HCT116 (cell line): ENCODE results near the gene TOX4. TPM values are rescaled to one million over a fixed set of nuclear protein-coding genes. Genes with fewer than 3 reads are reported as not detected.

Experiments used
- ATAC-seq: fragments of 200-7000 bp; cut with Tn5 transposase; 2 replicates; pipeline ENCODE4 v1.9.1; 2020; ENCODE audit warnings: mild to moderate bottlenecking, moderate library complexity
- BruUV-seq: library from RNA; stranded (reverse); fragments of 400-500 nt; replicated peaks from 2 replicates; lab custom pipeline; 2021; lab: Mats Ljungman, UMichigan
- CTCF ChIA-PET: fragments of 300-600 bp; sonication (Branson Sonifier 250); formaldehyde crosslinking; loops from one replicate; lab custom pipeline; 2021; ENCODE audit warnings: antibody characterized with exemption; lab: Charles Lee
- POLR2A ChIA-PET: fragments of 300-600, 350-600 bp; sonication (Branson Sonifier 250); formaldehyde crosslinking; loops from one replicate; lab custom pipeline; 2021; ENCODE audit warnings: antibody characterized with exemption; lab: Charles Lee
- RAD21 ChIA-PET, 2 experiments: fragments of 300-600 bp; sonication (Branson Sonifier 250); formaldehyde crosslinking; loops; one replicate each; lab custom pipeline; 2023; ENCODE audit warnings: low total read pairs in 2 of 2; ENCODE audit not compliant: uncharacterized antibody in 2 of 2, unreplicated experiment in 2 of 2, low non-redundant PET in 1 of 2; lab: Charles Lee
- DNase-seq: peaks from one replicate; pipeline ENCODE4 v3.0.0-alpha.2; 2010; ENCODE audit warnings: low read depth, low spot score
- H2AFZ ChIP-seq: fragments of 200-600 bp; shearing (Covaris generic), sonication (generic); 2 replicates; pipeline ENCODE4 v1.6.1; 2017; ENCODE audit warnings: low read depth, mixed run types, mixed read lengths, antibody characterized with exemption, low read length; ENCODE audit not compliant: poor library complexity, severe bottlenecking
- H3K27ac ChIP-seq: 2 replicates; pipeline ENCODE4 v1.5.1; 2012; ENCODE audit warnings: low read depth, low read length
- H3K27me3 ChIP-seq: fragments of 200-600 bp; sonication (generic); 2 replicates; pipeline ENCODE4 v1.6.1; 2016; ENCODE audit warnings: mixed run types, low read length, mixed read lengths; ENCODE audit not compliant: insufficient read depth
- H3K36me3 ChIP-seq, 2 experiments: fragments of 200-500 bp in 1 of 2; fragments of 200-600 bp in 1 of 2; sonication (Bioruptor generic) in 1 of 2; sonication (generic) in 1 of 2; 2 replicates each; pipeline versions ENCODE4 v1.5.1 to v1.6.1; 2014 to 2016; ENCODE audit warnings: low read length in 2 of 2, inconsistent platforms in 1 of 2, mixed read lengths in 1 of 2, mixed run types in 1 of 2; ENCODE audit not compliant: insufficient read depth in 2 of 2, control insufficient read depth in 1 of 2
- H3K4me1 ChIP-seq, 2 experiments: fragments of 200-600 bp in 1 of 2; sonication (generic) in 1 of 2; 2 replicates each; pipeline versions ENCODE4 v1.5.1 to v1.6.1; 2012 to 2017; ENCODE audit warnings: low read length in 2 of 2, inconsistent platforms in 1 of 2, mild to moderate bottlenecking in 1 of 2, mixed read lengths in 1 of 2, mixed run types in 1 of 2, moderate library complexity in 1 of 2; ENCODE audit not compliant: insufficient read depth in 2 of 2, control insufficient read depth in 1 of 2
- H3K4me2 ChIP-seq: fragments of 200-600 bp; sonication (generic); 2 replicates; pipeline ENCODE4 v1.6.1; 2017; ENCODE audit warnings: mixed run types, low read length, mixed read lengths
- H3K4me3 ChIP-seq, 2 experiments: fragments of 200-600 bp in 1 of 2; sonication (generic) in 1 of 2; replicated peaks in 1 of 2; 2 replicates each; pipeline ENCODE4 v1.5.1; 2011 to 2016; ENCODE audit warnings: low read length in 2 of 2, control low read depth in 1 of 2, low read depth in 1 of 2, mild to moderate bottlenecking in 1 of 2, mixed read lengths in 1 of 2, mixed run types in 1 of 2
- H3K79me2 ChIP-seq: fragments of 200-600 bp; sonication (generic); 2 replicates; pipeline ENCODE4 v1.6.1; 2017; ENCODE audit warnings: mild to moderate bottlenecking, mixed run types, low read length, moderate library complexity, mixed read lengths; ENCODE audit not compliant: insufficient read depth
- H3K9ac ChIP-seq: fragments of 200-600 bp; sonication (generic); 2 replicates; pipeline ENCODE4 v1.6.1; 2016; ENCODE audit warnings: low read length, mixed read lengths
- H3K9me2 ChIP-seq: fragments of 200-600 bp; sonication (generic), shearing (Covaris generic); 2 replicates; pipeline ENCODE4 v1.6.1; 2017; ENCODE audit warnings: mixed run types, mild to moderate bottlenecking, moderate library complexity; ENCODE audit not compliant: insufficient read depth
- H3K9me3 ChIP-seq, 2 experiments: fragments of 200-500 bp in 1 of 2; fragments of 200-600 bp in 1 of 2; sonication (Bioruptor generic) in 1 of 2; sonication (generic) in 1 of 2; 2 replicates each; pipeline ENCODE4 v1.6.1; 2014 to 2017; ENCODE audit warnings: low read length in 2 of 2, mixed read lengths in 2 of 2, inconsistent platforms in 1 of 2, low read depth in 1 of 2, mild to moderate bottlenecking in 1 of 2, mixed run types in 1 of 2, moderate library complexity in 1 of 2; ENCODE audit not compliant: control insufficient read depth in 1 of 2, insufficient read depth in 1 of 2
- H4K20me1 ChIP-seq: fragments of 200-600 bp; sonication (generic), shearing (Covaris generic); 2 replicates; pipeline ENCODE4 v1.6.1; 2017; ENCODE audit warnings: mixed run types, mild to moderate bottlenecking, moderate library complexity; ENCODE audit not compliant: insufficient read depth
- CEBPB ChIP-seq: IDR thresholded peaks from 2 replicates; pipeline ENCODE4 v1.6.1; 2012; ENCODE audit warnings: low read depth
- EGR1 ChIP-seq: IDR thresholded peaks from 2 replicates; pipeline ENCODE4 v1.6.1; 2012; ENCODE audit warnings: low read depth
- ELF1 ChIP-seq: IDR thresholded peaks from 2 replicates; pipeline ENCODE4 v1.6.1; 2012; ENCODE audit warnings: low read depth, borderline replicate concordance
- EZH2phosphoT487 ChIP-seq: fragments of 200-600 bp; IDR thresholded peaks from 2 replicates; pipeline ENCODE4 v1.6.1; 2018; ENCODE audit warnings: antibody characterized with exemption, borderline replicate concordance
- JUND ChIP-seq: IDR thresholded peaks from 2 replicates; pipeline ENCODE4 v1.6.1; 2012
- RAD21 ChIP-seq: IDR thresholded peaks from 2 replicates; pipeline ENCODE4 v1.6.1; 2012; ENCODE audit warnings: low read depth, mild to moderate bottlenecking
- TCF7L2 ChIP-seq: IDR thresholded peaks from 2 replicates; pipeline ENCODE4 v1.7.0; 2011; ENCODE audit warnings: borderline replicate concordance, inconsistent platforms; ENCODE audit not compliant: insufficient read depth, insufficient read length; ENCODE audit errors: extremely low read depth
- ZFX ChIP-seq: fragments of 450-650 bp; IDR thresholded peaks from 2 replicates; pipeline ENCODE4 v1.6.1; 2017
- intact Hi-C: fragments of 100-400 bp; cut with micrococcal nuclease; formaldehyde crosslinking; loops from 2 replicates; pipeline ENCODE4 v1.10.0; 2022
- total RNA-seq: library from RNA; stranded (reverse); gene quantifications from one replicate; pipeline ENCODE4 v1.2.1, GENCODE V29; 2021; ENCODE audit not compliant: unreplicated experiment
- TF ChIP-seq, protein P1 (sequence below): IDR thresholded peaks from 2 replicates; pipeline ENCODE4 v1.6.1; 2012; ENCODE audit warnings: low read depth
- TF ChIP-seq, protein P2 (sequence below): IDR thresholded peaks from 2 replicates; pipeline ENCODE4 v1.6.1; 2012

Gene TOX4
- total RNA-seq, 1 experiment from 2014 or later = 58.5 TPM

DNA sequence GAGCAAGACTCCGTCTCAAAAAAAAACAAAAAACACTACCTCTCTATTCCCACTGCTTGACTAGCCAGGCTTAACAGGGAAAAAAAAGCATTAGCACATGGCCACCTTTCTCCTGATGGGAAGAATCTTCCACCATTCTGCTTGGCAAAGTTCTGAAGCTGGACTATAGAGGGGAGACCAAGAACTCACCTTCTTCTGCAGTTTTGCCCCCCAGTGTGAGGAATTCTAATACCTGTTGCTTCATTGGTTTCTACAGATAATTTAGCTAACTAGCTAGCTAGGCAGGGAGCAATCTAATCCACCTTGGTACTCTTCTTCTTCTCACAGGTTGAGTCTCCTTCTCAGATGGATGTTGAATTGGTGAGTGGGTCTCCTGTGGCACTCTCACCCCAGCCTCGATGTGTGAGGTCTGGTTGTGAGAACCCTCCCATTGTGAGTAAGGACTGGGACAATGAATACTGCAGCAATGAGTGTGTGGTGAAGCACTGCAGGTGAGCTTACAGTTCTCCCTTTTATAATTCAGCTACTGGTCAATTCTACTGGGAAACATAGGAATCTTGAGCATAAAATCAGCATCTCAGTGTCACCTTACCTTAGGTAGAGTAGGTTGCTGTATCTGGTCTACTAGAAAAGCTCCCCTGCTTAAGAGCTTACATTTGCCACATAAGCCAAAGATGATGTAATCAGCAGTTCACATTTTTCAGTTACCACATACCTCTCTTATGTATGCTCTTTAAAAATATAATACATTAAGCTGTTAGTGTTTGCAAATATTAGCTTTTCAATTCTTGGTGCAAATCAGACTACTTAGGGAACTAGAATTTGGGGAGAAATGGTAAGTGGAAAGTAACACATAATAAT is 18.1 kb downstream of the TOX4 start:
- RAD21 ChIA-PET = interaction anchor here in 1 of 2 experiments (0.6 kb wide), 1 partner anchor 276 kb away, joined by 4 read pairs; no protein-coding TSS in a partner anchor
- Histone ChIP-seq H3K27me3 (no peaks in the 10 kb centered on the region), H2AFZ (no peak overlapping the region), H3K9me3 (no peaks in the 10 kb centered on the region), H3K27ac (no peak overlapping the region), H3K79me2 (peaks cover 6% of the 10 kb centered on the region; the same call in 1 of the 2 replicates), H3K9me2 (no peaks in the 10 kb centered on the region), H3K9ac (no peak overlapping the region), H3K4me3 (no peak overlapping the region), H4K20me1 (no peaks in the 10 kb centered on the region; the same call in 1 of the 2 replicates), H3K4me1 (no peaks in the 10 kb centered on the region), H3K36me3 (peaks cover 40 to 44% of the 10 kb centered on the region in 2 experiments), H3K4me2 (no peak overlapping the region)
- TF ChIP-seq TCF7L2 (no peak), EZH2phosphoT487 (no peak), CEBPB (no peak), RAD21 (no peak), ELF1 (no peak), EGR1 (no peak), ZFX (no peak), JUND (no peak)
- TF ChIP-seq, protein P1, sequence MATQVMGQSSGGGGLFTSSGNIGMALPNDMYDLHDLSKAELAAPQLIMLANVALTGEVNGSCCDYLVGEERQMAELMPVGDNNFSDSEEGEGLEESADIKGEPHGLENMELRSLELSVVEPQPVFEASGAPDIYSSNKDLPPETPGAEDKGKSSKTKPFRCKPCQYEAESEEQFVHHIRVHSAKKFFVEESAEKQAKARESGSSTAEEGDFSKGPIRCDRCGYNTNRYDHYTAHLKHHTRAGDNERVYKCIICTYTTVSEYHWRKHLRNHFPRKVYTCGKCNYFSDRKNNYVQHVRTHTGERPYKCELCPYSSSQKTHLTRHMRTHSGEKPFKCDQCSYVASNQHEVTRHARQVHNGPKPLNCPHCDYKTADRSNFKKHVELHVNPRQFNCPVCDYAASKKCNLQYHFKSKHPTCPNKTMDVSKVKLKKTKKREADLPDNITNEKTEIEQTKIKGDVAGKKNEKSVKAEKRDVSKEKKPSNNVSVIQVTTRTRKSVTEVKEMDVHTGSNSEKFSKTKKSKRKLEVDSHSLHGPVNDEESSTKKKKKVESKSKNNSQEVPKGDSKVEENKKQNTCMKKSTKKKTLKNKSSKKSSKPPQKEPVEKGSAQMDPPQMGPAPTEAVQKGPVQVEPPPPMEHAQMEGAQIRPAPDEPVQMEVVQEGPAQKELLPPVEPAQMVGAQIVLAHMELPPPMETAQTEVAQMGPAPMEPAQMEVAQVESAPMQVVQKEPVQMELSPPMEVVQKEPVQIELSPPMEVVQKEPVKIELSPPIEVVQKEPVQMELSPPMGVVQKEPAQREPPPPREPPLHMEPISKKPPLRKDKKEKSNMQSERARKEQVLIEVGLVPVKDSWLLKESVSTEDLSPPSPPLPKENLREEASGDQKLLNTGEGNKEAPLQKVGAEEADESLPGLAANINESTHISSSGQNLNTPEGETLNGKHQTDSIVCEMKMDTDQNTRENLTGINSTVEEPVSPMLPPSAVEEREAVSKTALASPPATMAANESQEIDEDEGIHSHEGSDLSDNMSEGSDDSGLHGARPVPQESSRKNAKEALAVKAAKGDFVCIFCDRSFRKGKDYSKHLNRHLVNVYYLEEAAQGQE = no peak
- TF ChIP-seq, protein P2, sequence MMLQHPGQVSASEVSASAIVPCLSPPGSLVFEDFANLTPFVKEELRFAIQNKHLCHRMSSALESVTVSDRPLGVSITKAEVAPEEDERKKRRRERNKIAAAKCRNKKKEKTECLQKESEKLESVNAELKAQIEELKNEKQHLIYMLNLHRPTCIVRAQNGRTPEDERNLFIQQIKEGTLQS = no peak
- POLR2A ChIA-PET = interaction anchor here (0.7 kb wide), 1 partner anchor 8 kb away, joined by 3 read pairs; no protein-coding TSS in a partner anchor
- intact Hi-C loops = no loop called here
- DNase-seq (no peak), ATAC-seq (no peak)
- CTCF ChIA-PET = interaction anchor here (0.6 to 1.4 kb wide), 3 partner anchors 16 to 524 kb away, joined by 3 read pairs; partner anchors contain the start of gene METTL3
- no TSS peak for BruUV-seq
